ENCODE data around the gene TNP2.

DNA sequence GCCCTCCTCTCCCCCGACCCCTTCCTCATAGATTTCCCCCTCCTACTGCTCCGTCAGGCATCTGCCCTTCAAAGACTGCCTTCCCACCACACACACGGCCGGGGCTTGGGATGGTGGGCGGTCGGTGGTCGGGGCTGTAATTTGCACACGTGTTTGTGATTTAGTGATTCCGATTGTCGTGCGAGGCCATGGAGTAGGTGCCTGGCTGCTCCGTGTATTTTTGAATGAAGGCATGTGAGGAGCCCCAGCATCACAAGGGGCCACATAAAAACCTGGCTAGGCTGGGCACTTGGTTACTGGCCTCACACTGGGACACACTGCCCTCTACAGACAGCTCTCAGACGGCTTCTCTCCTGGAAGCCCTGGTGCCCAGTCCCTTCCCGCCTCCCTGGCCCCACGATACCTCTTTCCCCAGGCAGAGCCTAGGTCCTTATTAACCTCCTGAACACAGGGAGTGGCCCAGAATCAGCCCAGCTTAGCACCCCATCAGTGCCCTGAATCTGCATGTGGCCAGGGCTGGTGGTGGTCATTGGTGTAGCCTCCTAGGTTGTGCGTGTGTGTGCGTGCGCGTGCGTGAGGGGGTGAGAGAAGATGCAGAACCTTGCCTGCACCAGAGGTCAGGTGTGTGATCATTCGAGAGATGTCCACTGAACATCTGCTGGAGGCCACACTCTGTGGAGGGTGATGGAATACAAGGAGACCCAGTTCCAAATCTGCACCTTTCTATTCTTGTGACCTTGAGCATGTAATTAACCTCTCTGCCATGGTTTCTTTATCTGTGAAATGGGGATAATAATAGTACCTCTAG is 11.8 kb downstream of the TNP2 start:
- TF ChIP-seq ELF4 (IDR thresholded peaks at IDR 0.05) (no peak), HDGF (IDR thresholded peaks at IDR 0.05; ENCODE audit: borderline replicate concordance) (no peak), SP1 (IDR thresholded peaks at IDR 0.05) (no peak), ZNF384 (IDR thresholded peaks at IDR 0.05) (no peak), CTBP1 (IDR thresholded peaks at IDR 0.05; ENCODE audit: borderline replicate concordance) (no peak), NFRKB (IDR thresholded peaks at IDR 0.05) (no peak), ARNT (IDR thresholded peaks at IDR 0.05) (no peak), SUZ12 (IDR thresholded peaks at IDR 0.05) (no peak), BHLHE40 (IDR thresholded peaks at IDR 0.05; ENCODE audit: borderline replicate concordance) (no peak)
- TF ChIP-seq, protein P1, sequence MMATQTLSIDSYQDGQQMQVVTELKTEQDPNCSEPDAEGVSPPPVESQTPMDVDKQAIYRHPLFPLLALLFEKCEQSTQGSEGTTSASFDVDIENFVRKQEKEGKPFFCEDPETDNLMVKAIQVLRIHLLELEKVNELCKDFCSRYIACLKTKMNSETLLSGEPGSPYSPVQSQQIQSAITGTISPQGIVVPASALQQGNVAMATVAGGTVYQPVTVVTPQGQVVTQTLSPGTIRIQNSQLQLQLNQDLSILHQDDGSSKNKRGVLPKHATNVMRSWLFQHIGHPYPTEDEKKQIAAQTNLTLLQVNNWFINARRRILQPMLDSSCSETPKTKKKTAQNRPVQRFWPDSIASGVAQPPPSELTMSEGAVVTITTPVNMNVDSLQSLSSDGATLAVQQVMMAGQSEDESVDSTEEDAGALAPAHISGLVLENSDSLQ (IDR thresholded peaks at IDR 0.05): no peak

All from HEK293T (cell line).